Cortex of kidney (tissue), 1 donor: ENCODE measurements around the gene LTBP3.

Experiments used
- DNase-seq: peaks from one replicate; lab custom pipeline; 2025; lab: John Stamatoyannopoulos, UW

Gene LTBP3

GRCh38 chr11:65554057-65554818 is 3.9 kb downstream of the LTBP3 start:
- DNase-seq: no peak

- no peak for DNase-seq
Observed at GRCh38 chr11:65553301-65554001, 4.7 kb downstream of the LTBP3 start.

DNA sequence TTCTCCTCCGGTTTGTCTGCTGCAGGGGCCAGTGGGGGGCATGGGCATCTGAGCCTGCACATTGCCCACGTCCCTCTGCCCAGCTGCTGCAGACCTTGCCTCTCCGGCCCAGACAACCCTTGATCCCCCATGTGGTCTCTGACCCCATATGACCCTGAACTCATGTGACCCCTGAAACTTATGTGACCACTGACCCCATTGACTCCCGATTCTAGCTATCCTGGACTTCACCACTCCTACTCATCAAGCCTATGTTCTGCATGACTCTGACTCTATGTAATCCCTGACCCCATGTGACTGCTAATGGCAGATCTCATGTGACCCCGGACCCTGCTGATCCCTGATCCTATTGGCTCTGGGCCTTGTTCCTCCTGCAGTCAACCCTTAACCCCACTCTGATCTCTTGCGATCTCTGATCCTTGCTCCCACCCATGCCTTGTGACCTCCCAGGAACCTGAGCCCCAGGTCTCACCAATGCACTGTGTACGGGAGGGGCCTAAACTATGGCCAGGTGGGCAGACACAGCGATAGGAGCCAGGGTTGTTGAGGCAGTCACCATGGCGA is 5.7 kb downstream of the LTBP3 start:
- no peak for DNase-seq

DNA sequence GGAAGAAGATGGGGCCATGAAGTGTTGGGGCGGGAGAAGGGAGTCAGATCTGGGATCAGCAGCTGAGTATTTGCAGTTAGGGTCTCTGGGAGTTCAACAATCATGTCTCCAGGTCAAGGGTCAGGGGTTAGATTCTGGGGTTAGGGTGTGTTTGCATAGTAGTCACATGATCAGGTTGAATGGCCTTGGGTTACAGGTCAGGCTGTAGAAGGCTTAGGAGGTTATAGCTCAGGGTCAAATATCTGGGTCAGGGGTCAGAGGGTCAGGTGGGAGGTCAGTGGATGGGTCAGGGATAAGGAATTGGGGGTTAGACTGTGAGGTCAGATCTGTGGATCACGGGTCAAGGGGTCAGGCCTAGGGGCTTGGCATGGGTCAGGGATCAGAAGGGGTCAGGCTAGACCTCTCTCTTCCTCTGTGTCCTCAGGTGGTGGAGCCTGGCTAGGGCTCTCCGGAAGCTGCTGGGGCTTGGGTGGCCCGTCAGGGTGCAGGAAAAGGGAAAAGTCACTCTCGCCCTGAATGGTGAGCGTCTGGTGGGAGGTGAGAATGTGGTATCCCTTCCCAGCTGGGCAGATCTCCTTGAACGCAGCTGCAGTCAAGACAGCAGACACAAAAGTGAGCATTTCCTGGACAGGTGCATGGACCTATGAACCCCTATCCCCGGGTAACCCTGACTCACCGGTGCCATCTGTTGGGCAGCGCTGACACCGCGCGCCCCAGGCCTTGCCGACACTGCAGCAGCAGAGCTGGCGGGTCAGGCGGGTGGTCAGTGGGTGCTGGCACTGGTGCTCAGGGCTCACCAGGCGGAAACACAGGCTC is 6.4 kb downstream of the LTBP3 start:
- DNase-seq: no peak

DNA sequence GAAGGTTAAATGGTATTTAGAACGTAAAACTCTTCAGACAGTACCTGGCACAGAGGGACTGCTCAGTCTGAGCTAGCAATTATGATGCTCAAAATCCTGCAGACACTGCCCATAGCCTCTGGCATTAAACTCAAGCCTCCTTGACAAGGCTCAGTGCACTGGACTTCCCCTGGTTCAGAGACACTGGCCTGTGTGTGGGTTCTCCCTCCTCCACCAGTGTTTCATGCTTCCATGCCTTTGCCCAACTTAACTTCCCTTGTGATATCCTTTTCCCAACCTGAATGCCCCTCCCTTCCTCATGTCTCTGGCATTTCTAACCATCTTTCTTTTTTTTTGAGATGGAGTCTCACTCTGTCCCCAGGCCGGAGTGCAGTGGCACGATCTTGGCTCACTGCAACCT is 9.1 kb downstream of the LTBP3 start:
- no peak for DNase-seq

DNA sequence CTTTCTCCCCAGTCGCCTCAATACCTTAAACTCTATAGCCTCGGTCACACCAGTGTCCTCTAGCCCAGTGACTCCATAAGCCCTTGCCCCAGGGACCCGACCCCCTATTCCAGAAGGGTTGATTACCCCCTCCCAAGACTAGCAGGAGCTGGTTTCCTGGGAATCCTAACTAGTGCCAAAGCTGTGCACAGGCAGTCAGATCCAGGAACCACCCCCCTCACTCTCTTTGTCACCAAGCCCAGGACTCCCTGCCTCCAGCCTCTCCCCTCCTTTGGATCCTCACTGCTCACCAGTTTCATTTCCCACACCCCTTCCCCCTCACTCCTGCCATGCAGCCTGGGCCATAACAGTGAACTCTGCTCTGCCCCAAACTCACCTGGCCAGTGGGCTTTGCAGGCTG is 9.8 kb downstream of the LTBP3 start:
- DNase-seq: no peak

DNA sequence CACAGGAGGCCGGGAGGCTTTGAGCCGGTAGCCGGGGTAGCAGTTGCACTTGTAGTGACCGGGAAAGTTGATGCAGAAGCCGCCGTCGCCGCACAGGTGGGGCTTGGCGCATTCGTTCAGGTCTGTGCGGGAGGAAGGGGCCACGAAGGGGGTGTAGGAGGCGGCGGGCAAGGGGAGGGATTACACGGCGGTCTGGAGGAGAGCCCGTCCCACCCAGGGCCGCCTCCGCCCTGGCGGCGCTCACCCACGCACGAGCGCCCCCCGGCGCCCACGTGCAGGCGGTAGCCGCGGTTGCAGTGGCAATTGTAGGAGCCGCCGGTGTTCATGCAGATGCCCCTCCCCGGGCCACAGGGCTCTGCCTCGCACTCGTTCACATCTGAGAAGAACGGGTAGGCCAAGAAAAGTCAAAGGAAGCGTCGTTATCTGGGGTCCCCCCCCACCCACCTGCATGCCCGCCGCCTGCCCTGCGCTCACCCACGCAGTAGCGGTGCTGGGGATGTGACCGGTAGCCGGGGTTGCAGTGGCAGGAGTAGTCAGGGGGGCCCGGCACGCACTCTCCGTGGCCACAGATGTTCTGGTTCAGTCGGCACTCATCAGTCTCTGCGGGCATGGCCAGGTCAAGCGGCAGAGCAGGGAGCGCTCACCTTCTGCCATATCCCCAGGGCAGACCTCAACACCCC is 10.6 kb downstream of the LTBP3 start:
- DNase-seq: no peak

DNA sequence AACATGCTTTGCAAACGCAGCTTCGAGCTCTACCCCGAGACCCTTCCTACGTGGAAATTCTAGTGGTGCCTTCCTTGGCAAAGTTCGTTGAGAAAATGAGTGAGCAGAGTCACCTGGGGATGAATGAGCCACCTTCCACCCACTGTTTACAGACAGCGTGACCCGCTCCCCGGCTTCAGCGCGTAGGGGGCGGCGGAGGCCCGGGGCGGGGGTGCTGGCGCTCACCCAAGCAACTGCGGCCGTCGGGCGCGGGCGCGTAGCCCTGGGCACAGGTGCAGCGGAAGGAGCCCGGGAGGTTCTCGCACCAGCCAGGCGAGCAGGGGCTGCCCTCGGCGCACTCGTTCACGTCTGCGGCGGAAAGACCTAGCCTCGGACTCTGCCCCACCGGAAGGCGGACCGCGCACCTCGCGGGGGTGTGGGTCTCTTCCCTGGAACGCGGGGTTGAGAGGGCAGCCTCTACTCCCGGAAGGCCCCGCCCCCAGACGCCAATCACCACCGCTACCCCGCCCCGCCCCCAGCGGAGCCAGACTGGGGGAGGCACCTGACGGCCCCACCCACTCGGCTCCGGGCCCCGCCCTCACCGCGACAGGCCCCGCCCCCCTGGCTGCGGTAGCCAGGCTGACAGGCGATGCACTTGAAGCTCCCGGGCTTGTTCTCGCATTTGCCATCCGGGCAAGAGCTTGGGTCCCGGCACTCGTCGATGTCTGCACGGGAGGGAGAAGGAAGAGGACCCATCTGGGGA is 11.8 kb downstream of the LTBP3 start:
- no peak for DNase-seq

DNA sequence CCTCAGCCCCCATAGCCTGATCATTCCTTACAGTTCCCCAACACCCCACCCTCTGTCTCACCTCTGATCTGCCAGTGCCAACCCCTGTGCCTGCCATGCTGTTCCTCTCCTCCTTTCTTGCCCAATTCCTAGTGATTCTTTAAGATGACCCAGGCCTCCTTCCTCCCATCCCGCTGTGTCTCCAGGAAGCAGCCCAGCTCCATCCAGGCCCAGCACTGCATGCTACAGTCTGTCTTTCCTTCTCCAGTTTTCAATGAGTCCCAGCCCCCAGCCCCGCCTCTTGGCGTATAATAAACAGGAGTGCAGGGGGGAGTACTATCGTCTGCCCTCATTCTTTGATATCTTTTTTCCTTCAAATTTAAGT is 12.3 kb downstream of the LTBP3 start:
- DNase-seq: no peak

- DNase-seq: no peak
Observed at GRCh38 chr11:65542738-65543390, 15.3 kb downstream of the LTBP3 start.

- no peak for DNase-seq
Observed at GRCh38 chr11:65541093-65541982, 16.8 kb downstream of the LTBP3 start.

- DNase-seq: no peak
Observed at GRCh38 chr11:65540290-65541092, 17.7 kb downstream of the LTBP3 start.

- DNase-seq: no peak
Observed at GRCh38 chr11:65539744-65540289, 18.3 kb downstream of the LTBP3 start.

DNA sequence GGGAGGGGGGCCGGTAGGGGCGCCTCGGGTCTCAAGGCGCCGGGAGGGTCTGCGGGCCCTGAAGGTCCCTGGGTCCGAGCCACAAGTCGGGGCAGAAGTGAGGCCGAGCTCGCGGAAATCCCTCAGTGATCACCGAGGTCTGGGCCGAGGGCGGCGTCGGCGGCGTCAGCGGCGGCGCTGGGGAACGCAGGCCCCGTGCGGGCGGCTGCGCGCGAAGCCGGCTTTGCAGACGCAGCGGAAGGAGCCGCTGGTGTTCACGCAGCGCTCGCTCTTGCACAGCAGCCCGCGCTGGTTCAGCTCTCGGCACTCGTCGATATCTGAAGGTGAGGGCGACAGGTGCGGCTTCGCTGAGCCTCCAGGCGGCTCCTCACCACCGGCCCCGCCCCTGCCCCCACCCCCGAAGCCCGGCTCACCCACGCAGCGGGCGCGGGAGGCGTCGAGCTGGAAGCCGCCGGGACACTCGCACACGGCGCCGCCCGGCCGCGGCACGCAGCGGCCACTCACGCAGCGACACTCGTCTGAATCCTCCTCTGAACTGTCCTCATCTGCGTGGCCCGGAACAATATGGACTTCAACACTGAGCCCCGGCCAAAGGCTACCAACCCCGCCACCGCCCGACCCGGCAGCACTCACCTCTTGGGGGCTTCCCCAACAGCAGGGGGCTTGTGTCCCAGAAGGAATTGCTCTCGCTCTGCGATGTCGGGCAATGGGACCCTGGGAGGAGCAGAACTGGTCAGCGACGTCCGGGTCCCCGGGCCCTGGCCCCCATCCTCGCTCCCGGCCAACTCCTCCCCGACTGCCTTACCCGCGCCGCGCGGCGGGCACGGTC is 19.0 kb downstream of the LTBP3 start:
- no peak for DNase-seq

GRCh38 chr11:65538232-65538914 is 19.8 kb downstream of the LTBP3 start:
- DNase-seq: no peak

DNA sequence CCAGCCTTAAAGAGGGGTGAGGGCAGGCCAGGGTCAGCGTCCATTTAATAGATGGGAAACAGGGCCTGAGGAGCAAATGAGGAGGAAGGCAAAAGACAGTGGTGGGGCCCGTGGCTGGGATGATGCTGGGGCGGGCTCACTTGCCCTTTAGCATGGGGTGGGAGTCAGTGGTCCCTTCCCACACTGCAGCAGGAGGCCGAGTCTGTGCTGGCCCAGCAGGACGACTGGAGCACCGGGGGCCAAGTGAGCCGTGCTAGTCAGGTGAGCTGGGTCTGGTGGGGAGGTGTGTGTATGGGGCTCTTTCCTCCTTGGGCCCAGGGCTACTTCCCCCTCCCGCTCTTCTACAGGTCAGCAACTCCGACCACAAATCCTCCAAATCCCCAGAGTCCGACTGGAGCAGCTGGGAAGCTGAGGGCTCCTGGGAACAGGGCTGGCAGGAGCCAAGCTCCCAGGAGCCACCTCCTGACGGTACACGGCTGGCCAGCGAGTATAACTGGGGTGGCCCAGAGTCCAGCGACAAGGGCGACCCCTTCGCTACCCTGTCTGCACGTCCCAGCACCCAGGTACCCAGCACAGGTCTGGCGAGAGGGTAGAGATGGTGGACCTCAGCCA is 20.4 kb downstream of the LTBP3 start:
- no peak for DNase-seq

DNA sequence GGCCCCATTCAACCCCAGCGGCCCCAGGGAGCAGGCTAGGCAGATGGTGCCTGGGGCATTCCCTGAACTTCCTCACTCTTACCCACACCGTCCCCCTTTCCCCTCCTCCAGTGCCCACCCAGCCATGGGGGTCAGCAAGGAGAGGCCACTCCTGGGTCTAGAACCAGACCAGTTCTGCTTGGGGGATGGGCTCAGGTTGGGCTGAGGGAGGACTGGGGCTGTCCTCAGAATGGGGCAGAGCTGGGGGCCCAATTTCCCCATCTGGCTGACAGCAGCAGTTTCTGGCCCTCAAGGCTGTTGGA is 20.9 kb downstream of the LTBP3 start:
- DNase-seq: no peak
